Hindlimb muscle (tissue), 1 donor: Measurements from ENCODE around the gene CBFA2T2. TPM values are rescaled to one million over a fixed set of nuclear protein-coding genes. Genes with fewer than 3 reads are reported as not detected.
"Not testable (repeated sequence)": the region's sequence is repeated elsewhere in the genome, so short reads cannot be mapped to it uniquely, and the experiment has no call there.

ENCODE experiments used
- DNase-seq: peaks from one replicate; pipeline ENCODE4 v3.0.0-alpha.2; 2013
- polyA plus RNA-seq: library from polyadenylated mRNA; unstranded; fragments of 120-200 nt; gene quantifications from one replicate; pipeline ENCODE4 v1.2.1, GENCODE V29; 2013; ENCODE audit not compliant: insufficient read length

CBFA2T2 gene
- polyA plus RNA-seq, 1 donor = 17.7 TPM

GRCh38 chr20:33583143-33583542, 93.2 kb downstream of the CBFA2T2 start:
- DNase-seq = no peak

GRCh38 chr20:33584976-33585375, 95.1 kb downstream of the CBFA2T2 start:
- DNase-seq = no peak

- DNase-seq = no peak
Observed at GRCh38 chr20:33585413-33585812, 95.5 kb downstream of the CBFA2T2 start.

- no peak for DNase-seq
Observed at GRCh38 chr20:33589059-33589458, 99.2 kb downstream of the CBFA2T2 start.

GRCh38 chr20:33591901-33592300, 102.0 kb downstream of the CBFA2T2 start:
- not testable (repeated sequence) for DNase-seq

GRCh38 chr20:33594743-33595142, 104.8 kb downstream of the CBFA2T2 start:
- no peak for DNase-seq

- no peak for DNase-seq
Observed at GRCh38 chr20:33600414-33600813, 110.5 kb downstream of the CBFA2T2 start.

GRCh38 chr20:33600981-33601380, 111.1 kb downstream of the CBFA2T2 start:
- DNase-seq = no peak

GRCh38 chr20:33601861-33602260, 112.0 kb downstream of the CBFA2T2 start:
- DNase-seq = no peak

GRCh38 chr20:33602826-33603590, 113.1 kb downstream of the CBFA2T2 start:
- DNase-seq = no peak

GRCh38 chr20:33604084-33604990, 114.4 kb downstream of the CBFA2T2 start:
- no peak for DNase-seq

- DNase-seq = no peak
Observed at GRCh38 chr20:33604991-33605370, 115.1 kb downstream of the CBFA2T2 start.

- no peak for DNase-seq
Observed at GRCh38 chr20:33606118-33606771, 116.3 kb downstream of the CBFA2T2 start.

- DNase-seq = no peak
Observed at GRCh38 chr20:33609504-33609903, 119.6 kb downstream of the CBFA2T2 start.

GRCh38 chr20:33611106-33611505, 121.2 kb downstream of the CBFA2T2 start:
- DNase-seq = no peak

GRCh38 chr20:33612001-33612400, 122.1 kb downstream of the CBFA2T2 start:
- DNase-seq = no peak

- DNase-seq = no peak
Observed at GRCh38 chr20:33621717-33622400, 132.0 kb downstream of the CBFA2T2 start.

GRCh38 chr20:33622705-33623365, 132.9 kb downstream of the CBFA2T2 start:
- no peak for DNase-seq

GRCh38 chr20:33624399-33624798, 134.5 kb downstream of the CBFA2T2 start:
- no peak for DNase-seq

GRCh38 chr20:33626190-33626589, 136.3 kb downstream of the CBFA2T2 start:
- DNase-seq = no peak

- no peak for DNase-seq
Observed at GRCh38 chr20:33627577-33628216, 137.8 kb downstream of the CBFA2T2 start.
